ENCODE data around the gene TJP1. TPM values are rescaled to one million over a fixed set of nuclear protein-coding genes. Genes with fewer than 3 reads are reported as not detected.
"Not testable (repeated sequence)": the region's sequence is repeated elsewhere in the genome, so short reads cannot be mapped to it uniquely, and the experiment has no call there.

Gene TJP1
- total RNA-seq, 6 donors from 2014 or later = 88.0 to 168 (median 113) TPM

DNA sequence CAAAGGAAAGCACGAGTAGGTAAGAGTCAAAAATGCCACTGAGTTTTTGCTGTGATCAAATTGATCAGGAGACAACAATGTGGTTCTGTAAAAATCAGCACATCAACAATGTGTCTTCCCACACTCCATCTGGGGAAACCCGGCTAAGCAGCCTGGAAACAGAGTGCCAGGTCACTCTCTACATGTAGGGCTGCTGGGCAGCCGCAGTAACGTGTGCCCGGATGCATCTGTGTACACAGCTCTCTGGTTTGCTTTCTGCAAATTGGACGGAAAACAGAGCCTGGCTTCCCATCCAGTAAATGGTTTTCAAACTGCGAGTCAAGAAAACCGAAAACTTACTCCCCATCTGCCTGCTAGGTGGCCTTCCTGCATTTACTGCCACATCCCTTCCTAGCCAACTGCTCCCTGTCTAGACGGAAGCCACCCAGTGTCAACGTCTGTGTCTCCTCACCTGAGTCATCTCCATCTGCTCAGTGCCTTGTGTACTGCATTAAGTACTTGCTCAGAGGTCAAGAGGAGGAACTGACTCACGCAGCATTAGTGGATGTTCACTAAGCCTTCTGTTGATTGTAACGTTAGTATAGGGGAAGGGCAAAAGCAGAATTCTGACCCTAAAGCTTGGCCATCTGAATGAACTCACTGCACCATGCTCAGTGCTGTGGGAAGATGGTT is 124.1 kb downstream of the TJP1 start:
- peak in 1 of 2 donors; percentile 73 for ATAC-seq (ENCODE audit: low FRiP score in 2 of 2)
- Histone ChIP-seq H3K36me3 (peaks cover 4 to 51% (median 20%) of the 10 kb centered on the region in 4 donors), H3K9me3 (no peaks in the 10 kb centered on the region), H3K27me3 (no peaks in the 10 kb centered on the region), H3K4me1 (no peaks in the 10 kb centered on the region), H3K27ac (no peak overlapping the region), H3K4me3 (no peak overlapping the region)
- 77 to 79% methylated on average over 12 of the region's 12 CpGs for WGBS, 2 donors
- TF ChIP-seq EP300 (IDR thresholded peaks at IDR 0.05) = no peak
- TF ChIP-seq POLR2AphosphoS5 (IDR thresholded peaks at IDR 0.05) = peak in 1 of 2 donors; percentile 54
- TF ChIP-seq CTCF (IDR thresholded peaks at IDR 0.05) = no peak
- no peak for TF ChIP-seq POLR2A (IDR thresholded peaks at IDR 0.05)
- DNase-seq = no peak

GRCh38 chr15:29696950-29697738 is 125.1 kb downstream of the TJP1 start:
- H3K4me3 ChIP-seq = no peak overlapping the region
- TF ChIP-seq POLR2A (IDR thresholded peaks at IDR 0.05) = no peak
- TF ChIP-seq POLR2AphosphoS5 (IDR thresholded peaks at IDR 0.05) = no peak
- TF ChIP-seq CTCF (IDR thresholded peaks at IDR 0.05) = no peak
- TF ChIP-seq EP300 (IDR thresholded peaks at IDR 0.05) = no peak
- DNase-seq (no peak), ATAC-seq (ENCODE audit: low FRiP score in 2 of 2) (no peak)
- 78 to 80% methylated on average over 15 of the region's 15 CpGs for WGBS, 2 donors
- H3K27ac ChIP-seq = peak overlapping the region in 1 of 4 donors; percentile 8
- no peaks in the 10 kb centered on the region for H3K4me1 ChIP-seq
- H3K9me3 ChIP-seq = no peaks in the 10 kb centered on the region
- H3K36me3 ChIP-seq = peaks cover 0 to 41% (median 18%) of the 10 kb centered on the region in 4 donors
- no peaks in the 10 kb centered on the region for H3K27me3 ChIP-seq

DNA sequence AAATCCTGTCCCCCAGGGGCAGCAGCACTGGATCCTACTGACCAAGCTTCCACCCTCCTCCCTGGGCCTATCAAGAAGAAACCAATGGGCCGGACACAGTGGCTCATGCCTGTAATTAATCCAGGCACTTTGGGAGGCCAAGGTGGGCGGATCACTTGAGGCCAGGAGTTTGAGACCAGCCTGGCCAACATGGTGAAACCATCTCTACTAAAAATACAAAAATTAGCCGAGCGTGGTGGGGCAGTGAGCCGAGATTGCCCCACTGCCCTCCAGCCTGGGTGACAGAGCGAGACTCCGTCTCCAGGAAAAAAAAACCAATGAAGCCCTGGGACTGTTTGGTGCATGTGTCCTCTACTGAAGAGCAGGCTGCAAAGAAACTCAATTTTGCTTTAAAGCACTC is 125.8 kb downstream of the TJP1 start:
- DNase-seq = not testable (repeated sequence)

DNA sequence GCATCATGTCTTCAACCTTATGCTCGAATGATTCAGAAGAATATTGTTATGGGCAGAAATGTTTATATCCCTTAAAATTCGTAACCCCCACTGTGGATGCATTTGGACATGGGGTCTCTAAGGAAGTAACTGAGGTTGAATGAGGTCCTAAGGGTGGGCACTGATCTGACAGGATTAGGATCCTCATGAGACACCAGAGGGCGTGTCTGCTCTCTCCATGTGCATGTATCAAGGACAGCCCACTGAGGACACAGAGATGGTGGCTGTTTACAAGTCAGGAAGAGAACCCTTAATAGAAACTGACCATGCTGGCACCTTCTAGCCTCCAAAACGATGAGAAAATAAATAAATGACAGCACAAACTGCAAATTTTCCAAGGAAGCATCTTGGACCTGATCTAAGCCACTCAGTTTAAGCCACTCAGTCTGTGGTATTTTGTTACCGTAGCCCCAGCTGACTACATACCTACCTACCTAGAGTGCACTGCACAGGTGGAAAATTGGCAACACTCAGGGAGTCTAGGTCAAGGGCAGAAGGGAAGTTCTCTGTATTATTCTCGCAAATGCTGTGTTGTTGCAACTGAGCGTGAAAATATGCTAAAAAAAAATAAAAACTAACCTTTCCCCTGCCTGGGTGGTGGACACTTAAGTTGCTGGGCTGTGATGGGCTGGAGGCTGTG is 126.6 kb downstream of the TJP1 start:
- Histone ChIP-seq H3K36me3 (peaks cover 0 to 26% (median 6%) of the 10 kb centered on the region in 4 donors), H3K27me3 (no peaks in the 10 kb centered on the region), H3K27ac (no peak overlapping the region), H3K9me3 (no peaks in the 10 kb centered on the region), H3K4me1 (no peaks in the 10 kb centered on the region), H3K4me3 (no peak overlapping the region)
- no peak for ATAC-seq (ENCODE audit: low FRiP score in 2 of 2)
- TF ChIP-seq POLR2AphosphoS5 (IDR thresholded peaks at IDR 0.05) = no peak
- TF ChIP-seq EP300 (IDR thresholded peaks at IDR 0.05) = no peak
- no peak for TF ChIP-seq POLR2A (IDR thresholded peaks at IDR 0.05)
- TF ChIP-seq CTCF (IDR thresholded peaks at IDR 0.05) = no peak
- 84% methylated on average over 7 of the region's 7 CpGs for WGBS, 2 donors
- no peak for DNase-seq

More for the DNA sequence above, 125.8 kb downstream of the TJP1 start:
- H3K4me1 ChIP-seq; ATAC-seq (ENCODE audit: low FRiP score in 2 of 2); H3K27ac ChIP-seq; H3K27me3 ChIP-seq; H3K4me3 ChIP-seq; H3K9me3 ChIP-seq: not testable (repeated sequence)
- WGBS, 2 donors = 95 to 97% methylated on average over 7 of the region's 7 CpGs
- H3K36me3 ChIP-seq = peaks cover 0 to 35% (median 14%) of the 10 kb centered on the region in 4 donors

DNA sequence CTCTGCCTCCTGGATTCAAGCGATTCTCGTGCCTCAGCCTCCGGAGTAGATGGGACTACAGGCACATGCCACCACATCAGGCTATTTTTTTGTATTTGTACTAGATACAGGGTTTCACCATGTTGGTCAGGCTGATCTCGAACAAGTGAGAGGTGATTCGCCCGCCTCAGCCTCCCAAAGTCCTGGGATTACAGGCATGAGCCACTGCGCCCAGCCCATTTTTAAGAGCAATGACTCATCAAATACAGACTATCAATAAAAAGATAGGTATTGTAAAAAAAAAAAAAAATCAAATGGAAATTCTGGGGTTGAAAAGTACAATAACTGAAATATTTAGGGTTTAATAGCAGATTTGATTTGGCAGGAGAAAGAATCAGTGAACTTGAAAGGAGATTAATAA is 129.0 kb downstream of the TJP1 start:
- Histone ChIP-seq H3K36me3 (peaks cover 0 to 4% (median 2%) of the 10 kb centered on the region in 4 donors), H3K4me3 (no peak overlapping the region), H3K9me3 (no peaks in the 10 kb centered on the region), H3K4me1 (no peaks in the 10 kb centered on the region), H3K27me3 (no peaks in the 10 kb centered on the region), H3K27ac (no peak overlapping the region)
- WGBS, 2 donors = 93 to 99% methylated on average over 7 of the region's 7 CpGs
- ATAC-seq (ENCODE audit: low FRiP score in 2 of 2) = no peak
- TF ChIP-seq POLR2A (IDR thresholded peaks at IDR 0.05) = no peak
- no peak for TF ChIP-seq CTCF (IDR thresholded peaks at IDR 0.05)
- no peak for TF ChIP-seq EP300 (IDR thresholded peaks at IDR 0.05)
- TF ChIP-seq POLR2AphosphoS5 (IDR thresholded peaks at IDR 0.05) = no peak
- no peak for DNase-seq

All from upper lobe of left lung (tissue), 6 donors.